ENCODE data around the gene GFY.
"Not testable (repeated sequence)": the region's sequence is repeated elsewhere in the genome, so short reads cannot be mapped to it uniquely, and the experiment has no call there.

GFY gene

GRCh38 chr19:49444100-49444700 lies 19.0 kb downstream of the GFY start:
- not testable (repeated sequence) for DNase-seq (ENCODE audit: low spot score)

GRCh38 chr19:49445997-49446396 lies 20.8 kb downstream of the GFY start:
- DNase-seq (ENCODE audit: low spot score), result no peak

GRCh38 chr19:49447485-49448431 lies 22.6 kb downstream of the GFY start:
- DNase-seq (ENCODE audit: low spot score), result peak; percentile 50

GRCh38 chr19:49448432-49448786 lies 23.2 kb downstream of the GFY start:
- no peak for DNase-seq (ENCODE audit: low spot score)

- no peak for DNase-seq (ENCODE audit: low spot score)
Observed at GRCh38 chr19:49450405-49450804, 25.2 kb downstream of the GFY start.

DNA sequence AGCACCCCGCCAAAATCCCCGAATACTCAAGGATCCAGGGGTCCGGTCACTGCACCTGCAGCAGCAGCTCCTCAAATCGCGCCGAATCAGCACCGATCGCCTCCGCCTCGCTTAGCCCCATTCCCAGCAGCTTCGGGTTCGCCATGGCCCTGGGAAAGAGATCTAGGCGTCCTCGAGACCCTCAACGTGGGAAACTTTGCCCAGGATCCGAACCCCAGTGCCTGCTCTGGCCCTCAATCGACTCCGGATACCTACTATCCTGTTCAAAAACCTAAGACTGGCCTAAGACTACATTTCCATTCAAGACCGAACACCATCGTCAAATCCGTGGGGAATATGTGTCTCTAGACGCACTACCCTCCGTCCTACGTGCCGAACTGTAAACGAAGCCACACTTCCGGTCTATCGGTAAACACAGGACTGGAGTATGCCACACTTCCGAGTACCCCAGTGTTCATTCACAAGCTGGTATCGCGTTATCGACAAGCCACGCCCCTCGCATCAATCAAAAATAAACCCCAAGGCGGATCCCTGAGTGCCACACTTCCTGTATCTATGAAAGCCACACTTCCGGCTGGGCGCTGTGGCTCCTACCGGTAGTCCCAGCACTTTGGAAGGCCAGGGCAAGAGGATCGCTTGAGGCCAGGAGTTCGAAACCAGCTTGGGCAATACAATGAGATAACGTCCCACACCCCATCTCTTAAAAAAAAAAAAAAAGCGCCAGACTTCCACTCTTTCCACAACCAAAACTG lies 26.4 kb downstream of the GFY start, which contains the start of gene PIH1D1:
PIH1D1 (minus strand) TSS at position 385 of the 752 bp plus-strand sequence; CDS start at position 145, 240 bp downstream.
- DNase-seq (ENCODE audit: low spot score), result peak; percentile 83

- peak; percentile 96 for DNase-seq (ENCODE audit: low spot score)
Observed at GRCh38 chr19:49453013-49453756, 28.0 kb downstream of the GFY start, which contains the start of gene ALDH16A1. Gene ALDH16A1, plus strand, starts transcription at chr19:49453225. Its CDS starts 107 bp downstream, at chr19:49453332.

GRCh38 chr19:49453757-49454240 lies 28.6 kb downstream of the GFY start:
- DNase-seq (ENCODE audit: low spot score), result no peak

GRCh38 chr19:49455773-49456172 lies 30.6 kb downstream of the GFY start:
- DNase-seq (ENCODE audit: low spot score), result no peak

GRCh38 chr19:49456326-49456725 lies 31.1 kb downstream of the GFY start:
- no peak for DNase-seq (ENCODE audit: low spot score)

DNA sequence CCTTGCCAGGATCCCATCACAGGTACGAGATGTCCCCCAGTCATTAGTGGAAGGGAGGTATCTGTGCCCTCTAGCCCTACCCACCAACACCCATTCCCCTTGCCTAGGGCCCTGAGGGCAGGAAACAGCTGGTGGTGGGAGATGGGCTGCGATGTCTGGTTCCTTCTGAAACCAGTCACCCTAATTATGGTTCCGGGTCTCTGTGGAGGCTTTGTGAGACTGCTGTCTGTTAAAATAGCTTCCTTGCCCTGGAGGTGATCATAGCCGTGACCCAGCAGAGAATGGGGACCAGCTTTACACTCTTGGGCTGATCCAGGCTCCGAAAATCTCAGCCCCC lies 33.3 kb downstream of the GFY start:
- no peak for DNase-seq (ENCODE audit: low spot score)

DNA sequence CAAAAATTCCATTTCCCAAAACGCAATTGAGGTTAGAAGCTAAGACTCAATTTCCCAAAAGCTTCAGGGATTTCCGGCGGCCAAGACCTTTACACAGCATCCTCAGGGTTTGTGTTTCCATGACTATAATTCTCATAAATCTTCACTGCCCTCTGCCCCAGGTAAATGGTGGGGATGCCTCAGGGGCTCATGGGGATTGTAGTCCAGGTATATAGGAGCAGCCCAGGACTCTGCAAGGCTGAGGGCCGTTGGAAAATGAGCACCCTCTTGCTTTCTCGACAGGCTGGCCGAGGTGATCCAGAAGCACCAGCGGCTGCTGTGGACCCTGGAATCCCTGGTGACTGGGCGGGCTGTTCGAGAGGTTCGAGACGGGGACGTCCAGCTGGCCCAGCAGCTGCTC lies 34.2 kb downstream of the GFY start:
- no peak for DNase-seq (ENCODE audit: low spot score)

- DNase-seq (ENCODE audit: low spot score), result not testable (repeated sequence)
Observed at GRCh38 chr19:49461130-49461529, 35.9 kb downstream of the GFY start.

GRCh38 chr19:49461656-49462055 lies 36.5 kb downstream of the GFY start:
- DNase-seq (ENCODE audit: low spot score), result no peak

GRCh38 chr19:49462492-49462891 lies 37.3 kb downstream of the GFY start:
- no peak for DNase-seq (ENCODE audit: low spot score)

- peak; percentile 11 for DNase-seq (ENCODE audit: low spot score)
Observed at GRCh38 chr19:49463960-49464740, 39.0 kb downstream of the GFY start.

GRCh38 chr19:49465371-49465770 lies 40.2 kb downstream of the GFY start:
- no peak for DNase-seq (ENCODE audit: low spot score)

GRCh38 chr19:49468199-49468598 lies 43.0 kb downstream of the GFY start:
- DNase-seq (ENCODE audit: low spot score), result peak; percentile 14

DNA sequence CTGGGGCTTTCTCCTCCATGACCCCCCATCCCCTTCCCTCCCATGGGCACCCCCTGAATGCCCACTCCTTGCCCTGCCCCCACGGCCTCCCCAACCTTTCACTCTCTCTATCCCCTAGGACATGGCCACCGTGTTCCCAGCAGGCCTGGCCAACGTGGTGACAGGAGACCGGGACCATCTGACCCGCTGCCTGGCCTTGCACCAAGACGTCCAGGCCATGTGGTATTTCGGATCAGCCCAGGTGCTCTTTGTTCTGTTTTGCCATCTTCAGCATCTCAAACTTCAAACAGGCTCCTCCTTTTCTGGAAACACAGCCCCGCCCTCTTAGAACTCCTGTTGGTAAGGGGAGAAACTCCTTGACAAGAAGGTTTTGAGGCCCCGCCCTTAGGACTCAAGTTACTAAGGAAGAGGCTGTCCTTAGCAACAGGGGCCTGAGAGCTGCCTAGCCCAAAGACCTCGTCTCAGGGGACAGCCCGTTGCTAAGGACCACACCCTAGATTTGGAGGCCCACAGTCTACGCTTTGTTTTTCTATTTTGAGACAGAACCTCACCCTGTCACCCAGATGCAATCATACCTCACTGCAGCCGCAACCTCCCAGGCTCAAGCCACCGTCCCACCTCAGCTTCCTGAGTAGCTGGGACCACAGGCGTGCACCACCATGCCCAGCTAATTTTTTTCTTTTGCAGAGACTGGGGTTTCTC lies 43.7 kb downstream of the GFY start:
- DNase-seq (ENCODE audit: low spot score), result peak; percentile 83

All from iPS-NIHi11 (cell line).